Lower leg skin (tissue), 3 donors: Measurements from ENCODE around the gene RTN4RL2.

ENCODE experiments used
- CTCF ChIP-seq, 3 donors: fragments of 450-650 bp; IDR thresholded peaks; one replicate each; pipeline ENCODE4 v1.5.1; 2016; ENCODE audit warnings: antibody characterized with exemption in 3 of 3, mild to moderate bottlenecking in 3 of 3, moderate library complexity in 2 of 3
- POLR2A ChIP-seq, 2 donors: fragments of 450-650 bp; IDR thresholded peaks; one replicate each; pipeline ENCODE4 v1.6.1; 2016 to 2017; ENCODE audit warnings: antibody characterized with exemption in 2 of 2, mild to moderate bottlenecking in 1 of 2, moderate library complexity in 1 of 2

GRCh38 chr11:57496109-57496820 lies 35.9 kb downstream of the RTN4RL2 start:
- TF ChIP-seq POLR2A (IDR thresholded peaks at IDR 0.05): no peak
- TF ChIP-seq CTCF (IDR thresholded peaks at IDR 0.05): no peak
